ENCODE results near the gene CFAP99.

CFAP99 gene

GRCh38 chr4:2441393-2442174 lies 22.8 kb downstream of the CFAP99 start:
- Histone ChIP-seq H3K4me3 (ENCODE audit: extremely low read depth, insufficient read depth, low read length, poor library complexity, severe bottlenecking) (no peak overlapping the region), H3K4me1 (ENCODE audit: control insufficient read depth, insufficient read depth, low read length, poor library complexity, severe bottlenecking) (no peaks in the 10 kb centered on the region), H3K36me3 (ENCODE audit: control insufficient read depth, insufficient read depth, low read length) (no peaks in the 10 kb centered on the region), H3K27ac (ENCODE audit: low read depth, low read length, severe bottlenecking) (no peak overlapping the region), H3K9me3 (ENCODE audit: control insufficient read depth, low read length) (no peaks in the 10 kb centered on the region)
- 63 to 71% methylated on average over 7 to 13 of the region's 14 CpGs for WGBS, 2 experiments (ENCODE audit: insufficient coverage in 2 of 2)

GRCh38 chr4:2442175-2442993 lies 23.6 kb downstream of the CFAP99 start:
- H3K4me3 ChIP-seq (ENCODE audit: extremely low read depth, insufficient read depth, low read length, poor library complexity, severe bottlenecking): no peak overlapping the region
- no peaks in the 10 kb centered on the region for H3K36me3 ChIP-seq (ENCODE audit: control insufficient read depth, insufficient read depth, low read length)
- peaks cover 6% of the 10 kb centered on the region for H3K9me3 ChIP-seq (ENCODE audit: control insufficient read depth, low read length)
- no peak overlapping the region for H3K27ac ChIP-seq (ENCODE audit: low read depth, low read length, severe bottlenecking)
- 87 to 92% methylated on average over 7 to 14 of the region's 20 CpGs for WGBS, 2 experiments (ENCODE audit: insufficient coverage in 2 of 2)
- no peaks in the 10 kb centered on the region for H3K4me1 ChIP-seq (ENCODE audit: control insufficient read depth, insufficient read depth, low read length, poor library complexity, severe bottlenecking)

GRCh38 chr4:2443061-2443730 lies 24.4 kb downstream of the CFAP99 start:
- Histone ChIP-seq H3K4me3 (ENCODE audit: extremely low read depth, insufficient read depth, low read length, poor library complexity, severe bottlenecking) (no peak overlapping the region), H3K36me3 (ENCODE audit: control insufficient read depth, insufficient read depth, low read length) (no peaks in the 10 kb centered on the region), H3K27ac (ENCODE audit: low read depth, low read length, severe bottlenecking) (no peak overlapping the region), H3K9me3 (ENCODE audit: control insufficient read depth, low read length) (peaks cover 6% of the 10 kb centered on the region), H3K4me1 (ENCODE audit: control insufficient read depth, insufficient read depth, low read length, poor library complexity, severe bottlenecking) (no peaks in the 10 kb centered on the region)
- WGBS, 2 experiments (ENCODE audit: insufficient coverage in 2 of 2): 90 to 92% methylated on average over 18 to 19 of the region's 20 CpGs

GRCh38 chr4:2443956-2444740 lies 25.4 kb downstream of the CFAP99 start:
- Histone ChIP-seq H3K27ac (ENCODE audit: low read depth, low read length, severe bottlenecking) (no peak overlapping the region), H3K4me1 (ENCODE audit: control insufficient read depth, insufficient read depth, low read length, poor library complexity, severe bottlenecking) (no peaks in the 10 kb centered on the region), H3K4me3 (ENCODE audit: extremely low read depth, insufficient read depth, low read length, poor library complexity, severe bottlenecking) (no peak overlapping the region), H3K9me3 (ENCODE audit: control insufficient read depth, low read length) (peaks cover 6% of the 10 kb centered on the region), H3K36me3 (ENCODE audit: control insufficient read depth, insufficient read depth, low read length) (no peaks in the 10 kb centered on the region)
- WGBS, 2 experiments (ENCODE audit: insufficient coverage in 2 of 2): 76 to 82% methylated on average over 2 to 4 of the region's 7 CpGs

- 99% methylated on average over 8 of the region's 9 CpGs for WGBS, 2 experiments (ENCODE audit: insufficient coverage in 2 of 2)
- Histone ChIP-seq H3K27ac (ENCODE audit: low read depth, low read length, severe bottlenecking) (no peak overlapping the region), H3K36me3 (ENCODE audit: control insufficient read depth, insufficient read depth, low read length) (no peaks in the 10 kb centered on the region), H3K4me3 (ENCODE audit: extremely low read depth, insufficient read depth, low read length, poor library complexity, severe bottlenecking) (no peak overlapping the region), H3K4me1 (ENCODE audit: control insufficient read depth, insufficient read depth, low read length, poor library complexity, severe bottlenecking) (no peaks in the 10 kb centered on the region), H3K9me3 (ENCODE audit: control insufficient read depth, low read length) (peaks cover 6% of the 10 kb centered on the region)
Observed at GRCh38 chr4:2445130-2445529, 26.4 kb downstream of the CFAP99 start.

GRCh38 chr4:2445571-2445970 lies 26.8 kb downstream of the CFAP99 start:
- H3K4me3 ChIP-seq (ENCODE audit: extremely low read depth, insufficient read depth, low read length, poor library complexity, severe bottlenecking): no peak overlapping the region
- 92 to 94% methylated on average over 2 to 4 of the region's 6 CpGs for WGBS, 2 experiments (ENCODE audit: insufficient coverage in 2 of 2)
- H3K27ac ChIP-seq (ENCODE audit: low read depth, low read length, severe bottlenecking): no peak overlapping the region
- H3K9me3 ChIP-seq (ENCODE audit: control insufficient read depth, low read length): peaks cover 6% of the 10 kb centered on the region
- no peaks in the 10 kb centered on the region for H3K36me3 ChIP-seq (ENCODE audit: control insufficient read depth, insufficient read depth, low read length)
- H3K4me1 ChIP-seq (ENCODE audit: control insufficient read depth, insufficient read depth, low read length, poor library complexity, severe bottlenecking): no peaks in the 10 kb centered on the region

- Histone ChIP-seq H3K27ac (ENCODE audit: low read depth, low read length, severe bottlenecking) (no peak overlapping the region), H3K36me3 (ENCODE audit: control insufficient read depth, insufficient read depth, low read length) (no peaks in the 10 kb centered on the region), H3K4me3 (ENCODE audit: extremely low read depth, insufficient read depth, low read length, poor library complexity, severe bottlenecking) (no peak overlapping the region), H3K9me3 (ENCODE audit: control insufficient read depth, low read length) (peaks cover 6% of the 10 kb centered on the region), H3K4me1 (ENCODE audit: control insufficient read depth, insufficient read depth, low read length, poor library complexity, severe bottlenecking) (no peaks in the 10 kb centered on the region)
- 81 to 82% methylated on average over 2 to 3 of the region's 3 CpGs for WGBS, 2 experiments (ENCODE audit: insufficient coverage in 2 of 2)
Observed at GRCh38 chr4:2446656-2447564, 28.2 kb downstream of the CFAP99 start.

GRCh38 chr4:2448589-2448988 lies 29.8 kb downstream of the CFAP99 start:
- Histone ChIP-seq H3K4me3 (ENCODE audit: extremely low read depth, insufficient read depth, low read length, poor library complexity, severe bottlenecking) (no peak overlapping the region), H3K27ac (ENCODE audit: low read depth, low read length, severe bottlenecking) (no peak overlapping the region), H3K9me3 (ENCODE audit: control insufficient read depth, low read length) (peaks cover 6% of the 10 kb centered on the region), H3K4me1 (ENCODE audit: control insufficient read depth, insufficient read depth, low read length, poor library complexity, severe bottlenecking) (no peaks in the 10 kb centered on the region), H3K36me3 (ENCODE audit: control insufficient read depth, insufficient read depth, low read length) (no peaks in the 10 kb centered on the region)
- WGBS, 2 experiments (ENCODE audit: insufficient coverage in 2 of 2): 83 to 93% methylated on average over 5 to 7 of the region's 7 CpGs

GRCh38 chr4:2449051-2449450 lies 30.3 kb downstream of the CFAP99 start:
- no peak overlapping the region for H3K4me3 ChIP-seq (ENCODE audit: extremely low read depth, insufficient read depth, low read length, poor library complexity, severe bottlenecking)
- H3K36me3 ChIP-seq (ENCODE audit: control insufficient read depth, insufficient read depth, low read length): no peaks in the 10 kb centered on the region
- H3K27ac ChIP-seq (ENCODE audit: low read depth, low read length, severe bottlenecking): no peak overlapping the region
- H3K4me1 ChIP-seq (ENCODE audit: control insufficient read depth, insufficient read depth, low read length, poor library complexity, severe bottlenecking): no peaks in the 10 kb centered on the region
- 93 to 95% methylated on average over 7 to 11 of the region's 11 CpGs for WGBS, 2 experiments (ENCODE audit: insufficient coverage in 2 of 2)
- H3K9me3 ChIP-seq (ENCODE audit: control insufficient read depth, low read length): peaks cover 6% of the 10 kb centered on the region
